ENCODE measurements around the gene MICU1.

MICU1 gene

DNA sequence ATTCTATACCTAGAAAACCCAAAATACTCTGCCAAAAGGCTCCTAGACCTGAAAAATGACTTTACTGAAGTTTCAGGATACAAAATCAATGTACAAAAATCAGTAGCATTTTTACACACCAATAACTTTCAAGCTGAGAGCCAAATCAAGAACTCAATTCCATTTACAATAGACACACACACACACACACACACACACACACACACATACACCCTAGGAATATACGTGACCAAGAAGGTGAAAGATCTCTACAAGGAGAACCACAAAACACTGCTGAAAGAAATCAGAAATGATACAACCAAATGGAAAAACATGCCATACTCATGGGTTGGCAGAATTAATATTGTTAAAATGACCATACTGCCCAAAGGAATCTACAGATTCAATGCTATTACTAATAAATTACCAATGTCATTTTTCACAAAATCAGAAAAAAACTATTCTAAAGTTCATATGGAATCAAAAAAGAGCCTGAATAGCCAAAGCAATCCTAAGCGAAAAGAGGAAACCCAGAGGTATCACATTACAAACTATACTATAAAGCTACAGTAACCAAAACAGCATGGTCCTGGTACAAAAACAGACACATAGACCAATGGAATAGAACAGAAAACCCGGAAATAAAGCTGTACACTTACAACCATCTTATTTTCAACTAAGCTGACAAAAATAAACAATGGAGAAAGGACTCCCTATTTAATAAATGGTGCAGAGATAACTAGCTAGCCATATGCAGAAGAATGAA lies 122.0 kb downstream of the MICU1 start:
- Histone ChIP-seq H3F3A (ENCODE audit: control insufficient read depth, insufficient read depth) (0 out of 2 replicates have a peak, but pooled peaks cover 4% of the 10 kb centered on the region), H4K20me1 (ENCODE audit: control insufficient read depth, insufficient read depth, low read depth, low read length) (no peaks in the 10 kb centered on the region), H3K36me3 (ENCODE audit: control insufficient read depth, low read length) (no peaks in the 10 kb centered on the region), H3K79me2 (ENCODE audit: control insufficient read depth, low read length) (no peaks in the 10 kb centered on the region), H3K4me3 (ENCODE audit: low read length) (no peak overlapping the region), H3K9me2 (replicated peaks; ENCODE audit: control insufficient read depth, low read length) (no peaks in the 10 kb centered on the region), H3K4me2 (ENCODE audit: low read length) (no peak overlapping the region), H3K4me1 (ENCODE audit: control insufficient read depth, low read length) (peaks cover 11% of the 10 kb centered on the region), H3K27ac (ENCODE audit: low read depth, low read length) (no peak overlapping the region), H3K27me3 (ENCODE audit: control insufficient read depth, low read length) (no peaks in the 10 kb centered on the region), H3K9me3 (ENCODE audit: control insufficient read depth, insufficient read depth, low read length) (no peaks in the 10 kb centered on the region)
- no peak for TF ChIP-seq EZH2phosphoT487 (IDR thresholded peaks at IDR 0.05; ENCODE audit: borderline replicate concordance, low read length)
- TF ChIP-seq, protein P1, sequence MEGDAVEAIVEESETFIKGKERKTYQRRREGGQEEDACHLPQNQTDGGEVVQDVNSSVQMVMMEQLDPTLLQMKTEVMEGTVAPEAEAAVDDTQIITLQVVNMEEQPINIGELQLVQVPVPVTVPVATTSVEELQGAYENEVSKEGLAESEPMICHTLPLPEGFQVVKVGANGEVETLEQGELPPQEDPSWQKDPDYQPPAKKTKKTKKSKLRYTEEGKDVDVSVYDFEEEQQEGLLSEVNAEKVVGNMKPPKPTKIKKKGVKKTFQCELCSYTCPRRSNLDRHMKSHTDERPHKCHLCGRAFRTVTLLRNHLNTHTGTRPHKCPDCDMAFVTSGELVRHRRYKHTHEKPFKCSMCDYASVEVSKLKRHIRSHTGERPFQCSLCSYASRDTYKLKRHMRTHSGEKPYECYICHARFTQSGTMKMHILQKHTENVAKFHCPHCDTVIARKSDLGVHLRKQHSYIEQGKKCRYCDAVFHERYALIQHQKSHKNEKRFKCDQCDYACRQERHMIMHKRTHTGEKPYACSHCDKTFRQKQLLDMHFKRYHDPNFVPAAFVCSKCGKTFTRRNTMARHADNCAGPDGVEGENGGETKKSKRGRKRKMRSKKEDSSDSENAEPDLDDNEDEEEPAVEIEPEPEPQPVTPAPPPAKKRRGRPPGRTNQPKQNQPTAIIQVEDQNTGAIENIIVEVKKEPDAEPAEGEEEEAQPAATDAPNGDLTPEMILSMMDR (IDR thresholded peaks at IDR 0.05; ENCODE audit: low read depth, low read length, poor library complexity, severe bottlenecking) = no peak

GRCh38 chr10:72503241-72503640 lies 122.6 kb downstream of the MICU1 start:
- Histone ChIP-seq H3K9me3 (ENCODE audit: control insufficient read depth, insufficient read depth, low read length) (no peaks in the 10 kb centered on the region), H3K4me3 (ENCODE audit: low read length) (no peak overlapping the region), H3K4me1 (ENCODE audit: control insufficient read depth, low read length) (peaks cover 17% of the 10 kb centered on the region), H3K36me3 (ENCODE audit: control insufficient read depth, low read length) (no peaks in the 10 kb centered on the region), H4K20me1 (ENCODE audit: control insufficient read depth, insufficient read depth, low read depth, low read length) (no peaks in the 10 kb centered on the region), H3K9me2 (replicated peaks; ENCODE audit: control insufficient read depth, low read length) (no peaks in the 10 kb centered on the region), H3K79me2 (ENCODE audit: control insufficient read depth, low read length) (no peaks in the 10 kb centered on the region), H3F3A (ENCODE audit: control insufficient read depth, insufficient read depth) (0 out of 2 replicates have a peak, but pooled peaks cover 4% of the 10 kb centered on the region), H3K27ac (ENCODE audit: low read depth, low read length) (no peak overlapping the region), H3K27me3 (ENCODE audit: control insufficient read depth, low read length) (no peaks in the 10 kb centered on the region), H3K4me2 (ENCODE audit: low read length) (no peak overlapping the region)
- TF ChIP-seq, protein P1 (IDR thresholded peaks at IDR 0.05; ENCODE audit: low read depth, low read length, poor library complexity, severe bottlenecking) = no peak
- no peak for TF ChIP-seq EZH2phosphoT487 (IDR thresholded peaks at IDR 0.05; ENCODE audit: borderline replicate concordance, low read length)

DNA sequence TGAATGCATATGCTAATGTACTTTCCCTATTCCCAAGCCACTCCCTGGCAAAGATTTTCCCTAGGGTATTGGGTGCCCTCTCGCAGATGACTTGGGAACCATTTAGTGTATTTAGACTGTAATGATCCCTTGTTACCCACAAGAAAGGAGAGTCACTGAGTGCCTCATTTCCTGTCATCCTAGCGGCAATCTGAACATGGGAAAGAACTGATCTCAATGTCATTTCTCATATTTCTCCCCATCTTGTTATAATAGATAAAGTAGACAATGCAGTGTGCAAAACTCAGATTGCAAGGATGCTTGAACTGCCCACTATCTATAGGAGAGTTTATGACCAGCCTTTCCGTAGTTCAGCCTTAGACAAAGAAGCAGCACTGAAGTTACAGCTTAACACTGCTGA lies 123.3 kb downstream of the MICU1 start:
- H4K20me1 ChIP-seq (ENCODE audit: control insufficient read depth, insufficient read depth, low read depth, low read length) = no peaks in the 10 kb centered on the region
- no peaks in the 10 kb centered on the region for H3K9me2 ChIP-seq (replicated peaks; ENCODE audit: control insufficient read depth, low read length)
- no peak overlapping the region for H3K4me2 ChIP-seq (ENCODE audit: low read length)
- no peaks in the 10 kb centered on the region for H3K27me3 ChIP-seq (ENCODE audit: control insufficient read depth, low read length)
- H3F3A ChIP-seq (ENCODE audit: control insufficient read depth, insufficient read depth) = 0 out of 2 replicates have a peak, but pooled peaks cover 4% of the 10 kb centered on the region
- TF ChIP-seq EZH2phosphoT487 (IDR thresholded peaks at IDR 0.05; ENCODE audit: borderline replicate concordance, low read length) = no peak
- TF ChIP-seq, protein P1 (IDR thresholded peaks at IDR 0.05; ENCODE audit: low read depth, low read length, poor library complexity, severe bottlenecking) = no peak
- no peak overlapping the region for H3K4me3 ChIP-seq (ENCODE audit: low read length)
- no peak overlapping the region for H3K27ac ChIP-seq (ENCODE audit: low read depth, low read length)
- no peaks in the 10 kb centered on the region for H3K36me3 ChIP-seq (ENCODE audit: control insufficient read depth, low read length)
- no peaks in the 10 kb centered on the region for H3K9me3 ChIP-seq (ENCODE audit: control insufficient read depth, insufficient read depth, low read length)
- no peaks in the 10 kb centered on the region for H3K79me2 ChIP-seq (ENCODE audit: control insufficient read depth, low read length)
- H3K4me1 ChIP-seq (ENCODE audit: control insufficient read depth, low read length) = peaks cover 23% of the 10 kb centered on the region
